Left ventricle myocardium inferior (tissue), 1 donor: ENCODE results near the gene PDE5A. TPM values are rescaled to one million over a fixed set of nuclear protein-coding genes. Genes with fewer than 3 reads are reported as not detected.

ENCODE experiments used
- DNase-seq: peaks from one replicate; pipeline ENCODE4 v3.0.0-alpha.2; 2020
- H3K27ac ChIP-seq: fragments of 200-600 bp; replicated peaks from 2 replicates; pipeline ENCODE4 v1.8.0; 2021
- H3K27me3 ChIP-seq: fragments of 200-600 bp; 2 replicates; pipeline ENCODE4 v1.8.0; 2021; ENCODE audit warnings: low read depth
- H3K36me3 ChIP-seq: fragments of 200-600 bp; 2 replicates; pipeline ENCODE4 v1.8.0; 2021
- H3K4me1 ChIP-seq: fragments of 200-600 bp; 2 replicates; pipeline ENCODE4 v1.8.0; 2021
- H3K4me3 ChIP-seq: fragments of 200-600 bp; 2 replicates; pipeline ENCODE4 v1.8.0; 2021; ENCODE audit warnings: mild to moderate bottlenecking, moderate library complexity
- H3K9me3 ChIP-seq: fragments of 200-600 bp; replicated peaks from 2 replicates; pipeline ENCODE4 v1.8.0; 2021
- CTCF ChIP-seq: fragments of 200-600 bp; IDR thresholded peaks from 2 replicates; pipeline ENCODE4 v1.8.0; 2021; ENCODE audit warnings: antibody characterized with exemption, mild to moderate bottlenecking, borderline replicate concordance
- intact Hi-C: fragments of 100-400 bp; cut with micrococcal nuclease; formaldehyde crosslinking; loops from one replicate; pipeline ENCODE4 v1.11.0; 2022
- total RNA-seq: library from RNA; stranded (reverse); fragmentation: NEBNext Ultra II Directional; extraction: Animal tissue kit (Norgen Biotek cat#: 25700); gene quantifications from one replicate; pipeline ENCODE4 v1.2.1, GENCODE V29; 2021
- donor health status: DM: no; HTN: yes; CAD: no; lungs with severe emphysema.

Gene PDE5A
- total RNA-seq, 1 donor from 2014 or later: 8.2 TPM

- Histone ChIP-seq H3K4me1 (peaks cover 16% of the 10 kb centered on the region), H3K27me3 (no peaks in the 10 kb centered on the region), H3K9me3 (peaks cover 11% of the 10 kb centered on the region), H3K4me3 (no peak overlapping the region), H3K27ac (no peak overlapping the region), H3K36me3 (peaks cover 7% of the 10 kb centered on the region)
- no peak for TF ChIP-seq CTCF
- DNase-seq: no peak
- intact Hi-C loops: no loop called here
Observed at GRCh38 chr4:119585771-119586170, 42.8 kb downstream of the PDE5A start.

GRCh38 chr4:119581190-119581873 lies 47.3 kb downstream of the PDE5A start:
- Histone ChIP-seq H3K4me3 (no peak overlapping the region), H3K27me3 (no peaks in the 10 kb centered on the region), H3K4me1 (peaks cover 3% of the 10 kb centered on the region), H3K9me3 (peaks cover 11% of the 10 kb centered on the region), H3K27ac (no peak overlapping the region), H3K36me3 (peaks cover 7% of the 10 kb centered on the region)
- intact Hi-C loops: no loop called here
- DNase-seq: no peak
- TF ChIP-seq CTCF: no peak

GRCh38 chr4:119580293-119580692 lies 48.3 kb downstream of the PDE5A start:
- Histone ChIP-seq H3K36me3 (peaks cover 7% of the 10 kb centered on the region), H3K4me3 (no peak overlapping the region), H3K27ac (peak overlapping the region; percentile 45), H3K27me3 (no peaks in the 10 kb centered on the region), H3K9me3 (peaks cover 11% of the 10 kb centered on the region), H3K4me1 (peaks cover 3% of the 10 kb centered on the region)
- TF ChIP-seq CTCF: no peak
- intact Hi-C loops: no loop called here
- no peak for DNase-seq

- peaks cover 3% of the 10 kb centered on the region for H3K4me1 ChIP-seq
- H3K4me3 ChIP-seq: no peak overlapping the region
- H3K36me3 ChIP-seq: peaks cover 7% of the 10 kb centered on the region
- peaks cover 11% of the 10 kb centered on the region for H3K9me3 ChIP-seq
- peak overlapping the region; percentile 45 for H3K27ac ChIP-seq
- DNase-seq: peak; percentile 13
- intact Hi-C loops: no loop called here
- TF ChIP-seq CTCF: no peak
- H3K27me3 ChIP-seq: no peaks in the 10 kb centered on the region
Observed at GRCh38 chr4:119579823-119580222, 48.8 kb downstream of the PDE5A start.

GRCh38 chr4:119570401-119570800 lies 58.2 kb downstream of the PDE5A start:
- Histone ChIP-seq H3K36me3 (peaks cover 10% of the 10 kb centered on the region), H3K4me1 (no peaks in the 10 kb centered on the region), H3K4me3 (no peak overlapping the region), H3K9me3 (peaks cover 3% of the 10 kb centered on the region), H3K27me3 (no peaks in the 10 kb centered on the region), H3K27ac (no peak overlapping the region)
- no peak for DNase-seq
- TF ChIP-seq CTCF: no peak
- intact Hi-C loops: no loop called here
